HG03139 (cell line): ENCODE results near the gene NOL9.
A peak's percentile ranks its signal among the peaks of the same experiment; 100 is the strongest.

ENCODE experiments used
- ATAC-seq: cut with Tn5 transposase; IDR thresholded peaks from one replicate; pipeline ENCODE4 v1.9.1; 2021; ENCODE audit not compliant: unreplicated experiment

The NOL9 gene

GRCh38 chr1:6591222-6591621 lies 36.9 kb upstream of the NOL9 start:
- ATAC-seq, result no peak

DNA sequence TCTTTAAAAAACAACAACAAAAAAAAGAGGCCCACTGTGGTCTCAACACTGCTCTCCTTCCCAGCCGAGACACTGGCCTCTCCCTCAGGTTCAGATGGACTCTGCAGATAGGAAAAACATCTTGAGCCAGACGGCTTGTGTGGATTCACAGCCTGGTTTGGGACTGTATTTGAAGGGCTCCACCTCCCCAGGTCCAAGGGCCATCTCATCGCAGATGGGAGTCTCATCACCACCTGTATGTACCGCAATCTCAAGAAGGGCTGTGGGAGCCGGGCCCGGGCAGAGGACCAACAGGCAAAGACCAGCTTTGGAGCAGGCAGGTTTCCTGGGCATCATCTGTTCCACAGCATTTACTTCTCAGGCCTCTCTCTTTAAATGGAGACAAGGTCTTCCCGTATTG lies 35.7 kb upstream of the NOL9 start:
- ATAC-seq, result no peak

DNA sequence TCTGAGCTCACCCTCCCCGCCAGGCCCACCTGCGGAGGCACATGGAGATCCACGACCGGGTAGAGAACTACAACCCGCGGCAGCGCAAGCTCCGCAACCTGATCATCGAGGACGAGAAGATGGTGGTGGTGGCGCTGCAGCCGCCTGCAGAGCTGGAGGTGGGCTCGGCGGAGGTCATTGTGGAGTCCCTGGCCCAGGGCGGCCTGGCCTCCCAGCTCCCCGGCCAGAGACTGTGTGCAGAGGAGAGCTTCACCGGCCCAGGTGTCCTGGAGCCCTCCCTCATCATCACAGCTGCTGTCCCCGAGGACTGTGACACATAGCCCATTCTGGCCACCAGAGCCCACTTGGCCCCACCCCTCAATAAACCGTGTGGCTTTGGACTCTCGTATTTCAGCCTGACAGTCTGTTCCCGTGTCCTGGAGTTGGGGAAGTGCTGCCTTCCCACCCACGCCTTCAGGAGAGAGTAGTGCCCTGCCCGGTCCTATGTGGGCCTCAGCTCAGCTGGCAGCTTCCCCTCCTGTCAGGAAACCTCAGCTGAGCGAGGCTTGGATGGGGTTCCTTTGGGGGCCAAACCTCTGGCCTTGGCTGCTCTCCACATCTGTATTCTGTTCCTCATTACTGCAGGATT lies 34.7 kb upstream of the NOL9 start:
- ATAC-seq, result no peak

DNA sequence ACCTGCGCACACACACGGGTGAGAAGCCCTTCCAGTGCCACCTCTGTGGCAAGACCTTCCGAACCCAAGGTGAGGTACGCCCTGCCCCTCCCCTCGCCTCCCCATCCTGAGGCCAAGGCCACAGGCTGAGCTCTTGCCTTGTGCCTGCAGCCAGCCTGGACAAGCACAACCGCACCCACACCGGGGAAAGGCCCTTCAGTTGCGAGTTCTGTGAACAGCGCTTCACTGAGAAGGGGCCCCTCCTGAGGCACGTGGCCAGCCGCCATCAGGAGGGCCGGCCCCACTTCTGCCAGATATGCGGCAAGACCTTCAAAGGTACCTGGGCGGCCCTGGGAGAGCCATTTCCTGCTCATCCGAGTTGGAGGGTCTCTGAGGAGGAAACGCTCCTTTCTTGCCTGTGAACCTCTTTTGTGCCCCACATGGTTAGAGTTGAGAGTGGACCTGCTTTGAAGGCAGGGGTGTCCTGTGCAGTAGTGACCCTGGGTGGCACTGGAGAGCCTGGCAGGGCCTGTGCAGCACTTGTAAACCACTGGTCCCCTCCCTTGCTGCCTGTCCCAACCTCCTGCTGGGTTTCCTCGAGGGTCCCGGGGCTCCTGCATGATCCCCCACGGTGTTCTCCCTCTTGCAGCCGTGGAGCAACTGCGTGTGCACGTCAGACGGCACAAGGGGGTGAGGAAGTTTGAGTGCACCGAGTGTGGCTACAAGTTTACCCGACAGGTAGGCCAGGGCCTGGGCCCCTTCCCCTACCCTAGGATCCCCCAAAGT lies 34.0 kb upstream of the NOL9 start:
- ATAC-seq, result no peak

DNA sequence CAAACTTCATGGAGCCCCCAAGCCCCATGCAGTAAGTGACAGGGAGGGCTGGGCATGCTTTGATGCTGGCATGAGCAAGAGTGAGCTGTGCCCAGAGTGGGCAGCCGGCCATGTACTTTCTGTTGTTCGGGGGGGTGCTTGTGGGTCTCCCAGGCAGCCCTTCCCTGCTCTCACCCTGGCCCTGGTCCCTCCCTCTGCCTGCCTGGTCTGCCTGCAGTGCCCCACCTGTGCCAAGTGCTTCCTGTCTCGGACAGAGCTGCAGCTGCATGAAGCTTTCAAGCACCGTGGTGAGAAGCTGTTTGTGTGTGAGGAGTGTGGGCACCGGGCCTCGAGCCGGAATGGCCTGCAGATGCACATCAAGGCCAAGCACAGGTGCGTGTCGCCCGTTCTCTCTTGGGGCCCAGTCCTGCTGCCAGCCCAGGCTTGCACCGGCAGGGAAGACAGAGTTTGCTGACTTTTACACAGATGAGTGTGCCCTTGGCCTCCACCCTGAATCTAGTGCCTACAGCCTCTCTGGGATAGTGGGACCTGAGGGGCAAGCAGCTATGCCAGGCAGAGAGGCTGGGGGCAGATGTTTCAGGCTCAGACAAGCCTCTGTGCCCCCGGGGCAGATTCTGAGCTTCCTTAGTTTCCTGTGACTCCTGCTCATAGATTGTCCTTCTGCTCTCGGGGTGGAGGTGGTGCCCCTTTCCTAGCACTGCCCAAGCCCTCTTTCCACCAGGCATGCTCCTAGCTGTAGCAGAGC lies 33.1 kb upstream of the NOL9 start:
- no peak for ATAC-seq

- no peak for ATAC-seq
Measured at GRCh38 chr1:6586404-6586816, 32.1 kb upstream of the NOL9 start.

DNA sequence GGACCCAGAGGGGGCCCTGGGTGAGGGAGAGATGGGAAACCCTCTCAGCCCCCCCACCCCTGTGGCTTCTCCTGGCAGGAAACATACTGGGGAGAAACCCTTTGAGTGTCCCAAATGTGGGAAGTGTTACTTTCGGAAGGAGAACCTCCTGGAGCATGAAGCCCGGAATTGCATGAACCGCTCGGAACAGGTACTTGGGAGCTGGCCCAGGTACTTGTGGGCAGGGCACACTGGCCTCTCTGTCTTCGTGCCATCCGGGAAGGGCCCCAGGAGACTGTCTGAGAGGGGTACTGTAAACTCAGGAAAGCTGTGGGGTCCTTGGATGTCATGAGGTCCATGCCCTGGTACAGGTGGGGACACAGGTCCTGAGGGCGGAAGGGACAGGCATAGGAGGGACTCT lies 31.5 kb upstream of the NOL9 start:
- ATAC-seq, result no peak

- no peak for ATAC-seq
Measured at GRCh38 chr1:6585081-6585722, 30.9 kb upstream of the NOL9 start.

- no peak for ATAC-seq
Measured at GRCh38 chr1:6584126-6585080, 30.1 kb upstream of the NOL9 start.

- ATAC-seq, result no peak
Measured at GRCh38 chr1:6582370-6582769, 28.1 kb upstream of the NOL9 start.

GRCh38 chr1:6581561-6582305 lies 27.4 kb upstream of the NOL9 start:
- no peak for ATAC-seq

DNA sequence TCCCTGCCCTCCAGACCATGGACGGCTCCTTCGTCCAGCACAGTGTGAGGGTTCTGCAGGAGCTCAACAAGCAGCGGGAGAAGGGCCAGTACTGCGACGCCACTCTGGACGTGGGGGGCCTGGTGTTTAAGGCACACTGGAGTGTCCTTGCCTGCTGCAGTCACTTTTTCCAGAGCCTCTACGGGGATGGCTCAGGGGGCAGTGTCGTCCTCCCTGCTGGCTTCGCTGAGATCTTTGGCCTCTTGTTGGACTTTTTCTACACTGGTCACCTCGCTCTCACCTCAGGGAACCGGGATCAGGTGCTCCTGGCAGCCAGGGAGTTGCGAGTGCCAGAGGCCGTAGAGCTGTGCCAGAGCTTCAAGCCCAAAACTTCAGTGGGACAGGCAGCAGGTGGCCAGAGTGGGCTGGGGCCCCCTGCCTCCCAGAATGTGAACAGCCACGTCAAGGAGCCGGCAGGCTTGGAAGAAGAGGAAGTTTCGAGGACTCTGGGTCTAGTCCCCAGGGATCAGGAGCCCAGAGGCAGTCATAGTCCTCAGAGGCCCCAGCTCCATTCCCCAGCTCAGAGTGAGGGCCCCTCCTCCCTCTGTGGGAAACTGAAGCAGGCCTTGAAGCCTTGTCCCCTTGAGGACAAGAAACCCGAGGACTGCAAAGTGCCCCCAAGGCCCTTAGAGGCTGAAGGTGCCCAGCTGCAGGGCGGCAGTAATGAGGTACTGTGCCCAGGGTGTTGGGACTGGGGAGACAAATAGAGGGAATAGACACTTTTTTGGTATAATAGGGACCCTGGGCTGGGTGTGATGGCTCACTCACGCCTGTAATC lies 26.5 kb upstream of the NOL9 start:
- ATAC-seq, result no peak

DNA sequence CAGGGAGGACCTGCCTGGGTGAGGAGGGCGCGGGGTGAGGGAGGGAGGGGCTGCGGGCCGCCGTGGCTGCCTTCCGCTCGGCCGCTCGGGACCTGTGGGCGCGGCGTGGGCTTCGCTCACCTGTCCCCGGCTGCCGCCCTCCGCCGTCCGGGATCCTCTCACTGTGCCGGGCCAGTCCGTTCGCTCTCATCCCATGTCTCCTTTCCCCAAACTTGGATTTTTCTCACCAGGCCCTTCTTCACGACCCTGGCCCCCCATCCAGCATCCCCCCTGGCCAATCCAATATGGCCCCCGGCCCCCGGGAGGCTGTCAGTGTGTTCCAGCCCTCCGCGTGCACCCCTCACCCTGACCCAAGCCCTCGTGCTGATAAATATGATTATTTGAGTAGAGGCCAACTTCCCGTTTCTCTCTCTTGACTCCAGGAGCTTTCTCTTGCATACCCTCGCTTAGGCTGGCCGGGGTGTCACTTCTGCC lies 25.8 kb upstream of the NOL9 start:
- ATAC-seq, result no peak

GRCh38 chr1:6579374-6580118 lies 25.2 kb upstream of the NOL9 start, which contains the start of gene ZBTB48:
Gene ZBTB48, plus strand, starts transcription at chr1:6579994. Its CDS starts 616 bp downstream, at chr1:6580610.
- peak; percentile 94 for ATAC-seq

- no peak for ATAC-seq
Measured at GRCh38 chr1:6578624-6579373, 24.5 kb upstream of the NOL9 start.

DNA sequence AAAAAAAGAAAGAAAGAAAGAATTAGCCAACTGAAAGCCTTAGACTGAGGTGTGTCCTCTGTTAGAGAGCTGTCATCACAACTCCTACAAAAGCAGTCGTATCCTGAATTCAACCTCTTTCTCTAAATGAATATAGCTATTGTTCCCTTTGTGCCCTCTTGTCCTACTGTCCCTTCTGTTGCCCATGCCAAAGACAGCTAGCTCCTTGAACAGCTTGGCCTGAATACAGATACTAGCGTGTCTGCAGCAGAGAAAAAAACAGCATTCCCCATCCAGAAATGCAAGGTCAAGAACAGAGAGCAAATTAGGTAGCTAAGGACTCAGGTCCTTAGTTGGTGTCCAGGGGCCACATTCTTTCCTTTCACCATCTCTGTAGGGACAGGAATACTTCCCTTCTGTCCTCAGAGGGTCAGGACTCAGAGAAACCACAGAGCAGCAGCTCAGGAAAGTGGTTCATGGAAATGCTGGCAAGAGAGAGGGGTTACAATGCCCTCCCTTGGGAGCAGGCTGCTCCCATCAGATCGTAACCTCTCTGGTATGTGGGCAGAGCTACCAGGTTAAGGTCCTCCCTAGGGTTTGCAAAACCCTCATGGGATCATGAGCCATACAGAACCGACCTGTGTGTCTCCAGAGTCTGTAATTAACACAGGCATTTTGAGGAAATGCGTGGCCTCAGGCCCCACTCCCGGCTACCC lies 23.7 kb upstream of the NOL9 start:
- ATAC-seq, result no peak

DNA sequence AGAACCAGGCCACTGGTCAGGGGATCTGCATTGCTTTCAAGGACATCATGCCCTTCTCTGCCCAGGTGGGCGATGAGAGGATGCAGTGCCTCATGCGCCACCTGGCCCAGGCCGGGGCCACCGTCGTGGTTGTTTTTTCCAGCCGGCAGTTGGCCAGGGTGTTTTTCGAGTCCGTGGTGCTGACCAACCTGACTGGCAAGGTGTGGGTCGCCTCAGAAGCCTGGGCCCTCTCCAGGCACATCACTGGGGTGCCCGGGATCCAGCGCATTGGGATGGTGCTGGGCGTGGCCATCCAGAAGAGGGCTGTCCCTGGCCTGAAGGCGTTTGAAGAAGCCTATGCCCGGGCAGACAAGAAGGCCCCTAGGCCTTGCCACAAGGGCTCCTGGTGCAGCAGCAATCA lies 20.5 kb upstream of the NOL9 start:
- no peak for ATAC-seq
